ENCODE results near the gene ZBTB7C.

Gene ZBTB7C

DNA sequence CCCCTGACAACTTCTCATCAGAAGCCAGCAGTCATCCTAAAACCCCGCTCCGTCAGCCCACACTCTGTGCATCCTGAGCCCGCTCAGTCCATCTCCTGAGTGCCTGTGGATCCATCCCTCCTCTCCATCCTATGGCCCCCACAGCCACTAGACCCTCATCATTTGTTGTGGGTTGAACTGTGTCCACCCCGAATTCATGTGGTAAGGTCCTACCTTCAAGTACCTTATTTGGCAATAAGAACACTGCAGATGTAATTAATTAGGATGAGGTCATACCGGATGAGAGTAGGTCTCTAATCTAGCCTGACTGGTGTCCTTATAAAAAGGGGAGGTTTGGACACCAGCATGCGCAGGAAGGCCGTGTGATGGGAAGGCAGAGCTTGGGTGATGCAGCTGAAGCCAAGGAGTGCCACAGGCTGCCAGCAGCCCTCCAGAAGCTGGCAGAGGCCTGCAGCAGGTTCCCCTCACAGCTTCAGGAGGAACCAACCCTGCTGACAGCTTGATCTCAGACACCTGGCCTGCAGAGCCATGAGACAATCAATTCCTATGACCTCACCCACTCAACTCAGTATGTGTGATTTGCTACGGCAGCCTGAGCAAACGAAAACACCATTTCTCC, 192.4 kb downstream of the ZBTB7C start:
- DNase-seq (ENCODE audit: low read depth in 3 of 3): no peak

DNA sequence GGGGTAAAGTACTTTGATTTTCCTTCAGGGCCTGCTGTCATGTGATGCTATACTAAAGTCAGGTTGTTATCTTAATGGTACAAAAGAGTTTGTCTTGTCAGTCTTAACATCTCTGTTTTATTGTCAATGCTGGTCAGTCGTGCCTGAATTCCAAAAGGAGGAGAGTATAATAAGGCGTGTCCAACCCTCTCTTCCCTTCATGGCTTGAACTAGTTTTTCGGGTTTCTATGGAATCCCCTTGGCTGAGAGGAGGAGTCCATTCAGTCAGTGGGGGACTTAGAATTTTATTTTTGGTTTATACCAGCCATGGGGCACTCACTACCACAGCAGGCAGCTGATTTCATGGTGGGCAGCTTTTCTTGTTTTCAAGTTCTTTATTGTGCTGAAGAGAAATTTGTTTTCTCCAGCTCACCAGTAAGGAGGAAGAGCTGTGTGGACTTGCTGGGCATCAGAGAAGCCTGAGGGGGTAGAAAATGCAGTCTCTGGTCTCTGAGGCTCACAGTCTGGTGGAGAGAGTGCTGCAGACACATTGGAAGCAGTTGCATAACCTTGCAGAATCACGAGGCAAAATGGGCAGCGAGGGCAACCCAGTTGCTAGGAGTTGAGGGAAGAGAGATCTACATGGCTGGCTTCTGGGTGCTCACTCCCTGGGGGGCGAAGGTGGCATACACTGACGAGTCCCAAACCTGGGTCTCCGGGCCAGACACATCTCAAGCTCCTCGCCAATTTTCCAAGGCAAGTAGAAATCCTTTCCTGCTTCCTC, 193.1 kb downstream of the ZBTB7C start:
- DNase-seq (ENCODE audit: low read depth in 3 of 3): no peak

DNA sequence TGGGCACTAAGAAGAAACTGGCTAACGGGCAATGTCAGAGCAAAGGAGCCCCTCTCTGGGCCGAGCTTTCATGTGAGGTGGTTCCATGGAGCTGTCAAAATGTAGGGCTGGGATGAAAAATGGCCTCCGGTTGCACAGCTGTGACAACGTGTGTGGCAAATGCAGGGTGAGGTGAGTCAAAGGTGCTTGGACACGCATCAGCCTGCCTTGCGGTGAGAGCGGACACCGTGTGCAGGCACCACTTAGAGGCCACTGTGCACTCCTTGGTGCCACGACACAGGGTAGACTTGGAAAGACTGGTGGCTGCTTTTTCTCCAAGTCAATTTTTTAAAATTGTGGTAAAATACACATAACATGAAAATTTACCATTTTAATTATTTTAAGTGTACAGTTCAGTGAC, 195.4 kb downstream of the ZBTB7C start:
- DNase-seq (ENCODE audit: low read depth in 3 of 3): no peak

DNA sequence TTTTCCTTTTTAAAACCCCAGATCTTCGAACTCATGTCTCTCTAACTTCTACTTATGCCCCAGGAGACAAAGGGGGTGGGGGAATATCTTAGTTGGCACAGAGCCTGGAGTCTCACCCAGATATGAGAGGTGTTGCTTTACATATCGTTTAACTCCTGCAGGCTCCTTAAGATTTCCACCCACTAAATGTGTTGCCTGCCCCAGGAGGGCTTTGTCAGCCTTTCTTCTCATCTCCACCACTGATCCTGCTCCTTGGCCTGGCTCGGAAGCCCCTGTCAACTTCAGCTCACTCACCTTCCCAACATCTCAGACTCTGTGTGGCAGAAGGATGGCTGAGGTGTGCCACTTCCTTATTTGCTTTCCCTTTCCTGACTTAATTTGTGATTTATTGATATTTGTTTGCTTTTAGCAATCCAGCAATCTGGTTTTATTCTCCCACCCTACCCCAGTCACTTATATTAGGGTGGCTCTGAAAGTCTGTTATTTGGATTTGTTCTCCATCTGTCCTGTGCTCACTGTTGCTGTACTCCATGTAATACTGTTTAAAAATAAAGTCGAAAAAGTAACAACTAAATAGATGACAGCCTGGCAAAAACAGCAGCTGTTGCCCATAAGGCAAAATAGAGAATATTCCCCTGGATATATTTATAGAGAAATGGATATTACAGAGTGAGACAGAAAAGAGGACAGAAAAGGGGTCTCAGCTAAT, 200.6 kb downstream of the ZBTB7C start:
- no peak for DNase-seq (ENCODE audit: low read depth in 3 of 3)

DNA sequence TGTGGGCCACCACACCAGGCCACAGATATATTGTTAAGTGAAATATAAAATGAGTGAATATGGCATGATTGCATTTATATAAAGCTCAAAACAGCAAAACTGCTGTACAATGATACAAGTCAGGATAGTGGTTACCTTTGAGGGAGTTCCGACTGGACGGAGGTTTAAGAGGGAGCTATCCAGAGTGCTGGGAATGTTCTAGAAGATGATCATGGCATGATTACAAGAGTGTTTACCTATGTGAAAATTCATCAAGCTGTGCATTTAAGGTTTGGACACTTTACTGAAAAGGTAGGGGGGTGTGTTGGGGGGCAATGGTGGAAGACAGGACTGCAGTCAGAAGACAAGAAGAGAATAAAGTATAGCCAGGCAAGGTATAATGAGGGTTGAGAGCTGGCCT, 201.4 kb downstream of the ZBTB7C start:
- no peak for DNase-seq (ENCODE audit: low read depth in 3 of 3)

DNA sequence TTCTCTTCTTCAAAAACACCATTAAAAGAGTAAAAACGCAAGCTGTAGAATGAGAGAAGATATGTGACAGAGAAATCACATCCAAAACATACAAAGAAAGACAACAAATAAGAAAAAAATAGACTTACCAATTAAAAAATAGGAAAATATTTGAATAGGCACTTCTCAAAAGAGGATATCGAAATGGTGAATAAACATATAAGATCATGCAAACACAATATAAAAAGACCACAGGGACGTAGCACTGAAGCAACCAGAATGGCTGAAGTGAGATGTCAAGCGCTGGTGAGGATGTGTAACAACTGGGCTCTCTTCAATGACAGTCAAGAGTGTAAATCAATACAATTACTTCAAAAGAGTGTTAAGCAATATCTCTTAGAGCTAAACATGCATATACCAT, 202.3 kb downstream of the ZBTB7C start:
- no peak for DNase-seq (ENCODE audit: low read depth in 3 of 3)

DNA sequence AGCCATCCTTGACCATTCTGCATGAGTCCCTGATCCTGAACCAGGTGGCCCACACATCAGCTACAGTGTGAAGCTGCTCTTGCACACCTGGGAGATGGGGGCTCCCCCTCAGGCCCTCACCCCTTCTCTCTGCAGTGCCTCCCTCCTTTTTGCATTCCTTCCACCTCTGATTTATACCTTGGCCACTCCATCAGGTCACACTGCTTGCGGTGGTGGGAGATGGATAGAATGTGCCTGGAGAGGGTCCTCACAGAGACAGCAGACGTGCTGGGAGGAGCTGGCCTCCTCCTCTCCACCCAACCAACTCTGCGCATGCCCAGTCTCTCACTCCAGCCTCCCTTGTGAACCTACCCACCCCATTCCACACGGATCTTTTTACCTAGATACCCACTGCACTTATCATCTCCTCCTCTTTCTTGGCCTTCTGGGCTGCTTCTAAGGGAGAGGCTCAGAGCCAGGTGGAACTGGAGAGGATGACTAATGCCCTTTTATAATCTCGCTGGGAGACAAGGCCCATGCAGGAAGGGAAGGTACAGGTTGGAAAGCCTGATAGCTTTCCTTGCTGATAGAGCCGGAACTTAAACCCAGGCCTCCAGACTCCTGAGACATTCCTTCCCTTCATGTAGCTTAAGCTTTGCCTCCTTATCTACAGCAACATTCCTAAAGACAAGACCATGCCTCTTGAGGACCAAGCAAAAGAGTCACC, 205.1 kb downstream of the ZBTB7C start:
- no peak for DNase-seq (ENCODE audit: low read depth in 3 of 3)

DNA sequence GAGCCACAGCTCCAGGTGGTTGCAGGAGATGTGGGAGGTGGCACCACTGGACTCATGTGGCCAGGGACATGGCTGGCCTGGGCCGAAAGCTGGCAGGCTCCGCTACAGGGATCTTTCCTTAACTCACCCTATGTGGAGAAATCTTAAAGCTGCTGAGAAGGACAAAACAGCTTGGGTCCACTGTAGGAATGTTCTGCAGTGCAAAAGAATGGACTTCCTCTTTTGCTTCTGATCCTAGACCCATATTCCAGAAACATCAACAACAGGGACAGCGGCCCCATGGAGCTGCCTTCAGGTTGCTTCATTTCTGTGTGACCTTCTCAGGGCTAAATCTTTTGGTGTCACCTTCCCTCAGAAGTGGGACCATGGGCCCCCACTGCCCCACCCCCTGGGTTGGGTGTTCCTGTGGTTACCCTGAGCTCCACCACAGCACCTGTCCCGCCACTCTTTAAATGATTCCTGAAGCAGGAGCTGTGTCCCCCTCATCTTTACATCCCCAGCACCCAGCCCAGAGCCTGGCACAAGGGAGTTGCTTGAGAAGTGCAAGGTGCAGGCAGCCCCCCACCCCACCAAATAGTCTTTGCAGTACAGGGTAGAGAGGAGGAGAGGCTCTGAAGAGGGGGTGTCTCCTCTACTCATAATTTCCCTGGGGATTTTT, 205.8 kb downstream of the ZBTB7C start:
- DNase-seq (ENCODE audit: low read depth in 3 of 3): no peak

DNA sequence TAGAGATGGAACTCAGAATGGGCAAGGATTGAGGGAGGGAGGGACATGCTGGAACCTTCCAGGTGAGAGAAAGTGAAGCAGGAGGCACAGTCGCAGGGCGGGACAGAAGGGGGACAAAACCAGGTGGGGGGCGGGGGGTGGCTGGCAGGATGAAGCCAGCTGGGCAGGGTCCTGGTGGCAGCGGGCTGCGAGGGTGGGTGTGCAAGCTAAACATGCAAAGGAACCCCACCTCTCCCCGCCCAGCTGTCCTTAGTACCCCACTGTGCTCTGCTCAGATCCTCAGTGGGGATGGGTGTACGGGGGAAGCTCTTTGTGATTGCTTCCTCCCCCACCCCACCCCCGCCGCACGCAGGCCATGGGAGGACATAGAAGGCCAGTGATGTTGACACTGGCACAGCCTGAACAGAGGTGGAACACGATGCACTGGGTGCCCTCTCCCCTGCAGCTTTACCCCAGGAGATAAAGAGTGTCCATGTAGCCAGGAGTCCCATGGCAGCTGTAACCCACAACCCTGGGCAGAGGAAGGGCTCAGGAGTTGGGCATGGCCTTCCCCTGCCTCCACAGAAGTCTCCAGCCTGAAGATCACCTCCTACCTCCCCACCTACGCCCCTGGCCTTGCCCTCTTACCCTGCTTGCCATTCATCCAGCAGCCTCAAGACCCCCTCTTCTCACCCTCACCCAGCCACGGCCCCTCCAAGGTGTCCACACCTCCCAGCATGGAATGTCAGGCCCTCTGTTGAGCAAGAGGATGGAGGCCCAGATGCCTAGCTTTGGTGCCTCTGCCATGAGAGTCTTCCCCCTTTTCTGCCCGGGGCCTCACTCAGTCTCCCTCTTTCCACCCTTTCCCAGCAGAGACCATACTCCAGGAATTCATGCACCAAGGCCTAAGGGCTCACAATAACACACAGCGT, 206.6 kb downstream of the ZBTB7C start:
- DNase-seq (ENCODE audit: low read depth in 3 of 3): no peak

DNA sequence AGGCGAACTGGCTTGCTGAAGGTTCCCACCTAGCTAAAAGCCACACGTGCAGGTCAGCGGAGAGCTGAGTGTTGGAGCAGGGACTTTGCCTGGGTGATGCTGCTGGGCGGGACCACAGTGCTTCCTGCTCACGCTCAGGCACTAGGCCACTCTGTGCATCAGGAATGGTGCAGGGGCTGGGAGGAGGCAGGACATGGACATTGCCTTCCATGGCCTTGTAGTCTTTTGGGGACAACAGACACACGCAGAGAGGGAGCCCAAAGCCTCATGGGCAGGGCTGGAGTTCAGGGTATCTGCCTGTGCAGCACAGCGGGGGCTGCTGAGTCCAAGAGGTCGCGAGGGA, 207.2 kb downstream of the ZBTB7C start:
- DNase-seq (ENCODE audit: low read depth in 3 of 3): no peak

DNA sequence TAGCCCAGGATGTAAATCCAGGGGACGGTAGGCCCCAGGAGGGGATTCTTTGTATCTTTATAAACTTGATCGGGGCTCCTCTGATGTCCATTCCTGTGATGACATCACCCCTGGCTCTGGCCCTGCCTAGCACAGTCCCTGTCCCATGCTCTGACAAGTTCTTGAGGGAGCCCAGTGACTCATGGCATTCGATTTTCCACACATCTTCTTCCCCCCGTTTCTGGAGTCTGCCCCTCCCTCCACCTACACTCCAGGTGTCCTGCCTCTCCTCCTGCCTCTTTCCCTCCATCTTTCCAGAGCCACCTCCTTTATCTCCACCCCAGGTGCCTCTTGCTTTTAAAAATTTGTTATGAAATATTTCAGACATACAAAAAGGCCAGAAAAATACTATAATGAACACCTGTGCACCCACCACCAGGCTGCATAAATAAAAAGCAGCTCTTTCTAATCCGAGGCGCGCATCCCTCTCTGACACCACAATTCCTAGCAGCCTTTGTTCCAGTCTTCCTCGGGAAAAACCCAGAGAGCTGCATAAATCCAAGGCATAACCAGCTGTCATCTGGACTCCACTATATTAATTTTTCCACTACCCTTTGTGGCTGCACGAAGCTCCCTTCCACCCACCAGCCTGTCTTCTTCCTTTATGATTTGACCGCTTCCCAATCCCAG, 207.7 kb downstream of the ZBTB7C start:
- no peak for DNase-seq (ENCODE audit: low read depth in 3 of 3)

DNA sequence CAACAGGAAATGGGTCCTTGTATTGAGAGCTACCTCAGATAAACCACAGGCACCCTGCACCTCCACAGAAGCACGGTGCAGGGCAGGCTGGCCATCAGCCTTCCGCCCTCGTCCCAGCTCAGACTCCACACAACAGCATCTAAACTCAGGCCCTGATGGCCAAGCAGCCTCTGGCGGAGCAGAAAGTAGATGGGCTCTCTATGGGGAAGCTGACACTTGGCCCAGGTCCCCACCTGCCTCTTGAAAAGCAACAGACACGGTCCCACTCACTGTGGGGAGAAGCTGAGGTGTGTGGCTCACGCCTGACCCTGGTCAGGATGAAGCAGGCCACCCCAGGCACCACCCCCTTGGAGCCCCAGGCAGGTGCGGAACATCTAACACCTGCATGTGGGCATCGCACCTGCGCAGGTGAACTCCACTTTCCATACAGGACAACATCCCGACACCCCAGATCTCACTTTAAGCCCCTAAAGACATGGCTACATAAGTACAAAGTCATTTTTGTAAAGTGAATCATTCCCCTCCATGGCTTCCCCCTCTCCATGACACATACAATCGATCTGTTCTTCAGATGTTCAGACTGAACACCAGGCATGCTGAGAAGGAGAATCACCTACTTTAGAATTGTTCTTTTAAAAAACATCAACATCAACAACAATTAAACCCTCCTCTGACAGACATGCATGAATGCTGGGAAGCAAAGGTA, 208.4 kb downstream of the ZBTB7C start:
- DNase-seq (ENCODE audit: low read depth in 3 of 3): no peak

DNA sequence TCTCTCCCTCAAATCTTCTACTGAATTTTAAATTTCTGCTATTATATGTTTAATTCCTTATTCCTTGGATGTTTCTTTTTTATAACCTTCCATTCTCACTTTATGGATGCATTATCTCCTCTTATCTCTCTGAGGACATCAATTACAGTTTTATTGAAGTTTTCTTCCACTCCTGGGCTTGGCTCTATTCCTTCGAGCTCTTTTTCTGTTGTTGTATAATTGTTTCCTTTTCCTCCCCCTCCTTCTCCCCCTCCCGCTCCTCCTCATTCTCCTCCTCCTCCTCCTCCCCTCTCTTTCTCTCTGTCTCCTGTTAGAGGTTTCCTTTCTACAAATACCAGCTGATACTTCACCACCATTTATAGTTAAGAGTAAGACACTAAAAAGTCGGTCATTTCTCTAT, 209.8 kb downstream of the ZBTB7C start:
- DNase-seq (ENCODE audit: low read depth in 3 of 3): no peak

DNA sequence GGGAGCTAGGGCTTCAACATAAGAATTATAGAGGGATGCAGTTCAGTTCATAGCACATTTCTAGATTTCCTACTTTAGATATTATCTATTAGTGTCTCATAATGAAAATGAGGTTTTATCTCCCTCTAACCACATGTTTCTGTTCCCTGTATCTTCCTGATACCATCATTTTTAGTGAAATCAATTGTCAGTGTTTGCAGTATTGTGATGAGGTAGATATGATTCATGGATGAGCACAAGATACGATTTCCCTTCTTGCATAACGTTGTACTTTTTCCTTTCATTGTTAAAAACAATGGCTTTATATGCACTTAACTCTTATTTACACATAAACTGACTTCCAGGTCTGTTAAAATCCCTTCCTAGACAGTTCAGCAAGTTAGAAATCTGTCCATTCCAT, 211.4 kb downstream of the ZBTB7C start:
- no peak for DNase-seq (ENCODE audit: low read depth in 3 of 3)

DNA sequence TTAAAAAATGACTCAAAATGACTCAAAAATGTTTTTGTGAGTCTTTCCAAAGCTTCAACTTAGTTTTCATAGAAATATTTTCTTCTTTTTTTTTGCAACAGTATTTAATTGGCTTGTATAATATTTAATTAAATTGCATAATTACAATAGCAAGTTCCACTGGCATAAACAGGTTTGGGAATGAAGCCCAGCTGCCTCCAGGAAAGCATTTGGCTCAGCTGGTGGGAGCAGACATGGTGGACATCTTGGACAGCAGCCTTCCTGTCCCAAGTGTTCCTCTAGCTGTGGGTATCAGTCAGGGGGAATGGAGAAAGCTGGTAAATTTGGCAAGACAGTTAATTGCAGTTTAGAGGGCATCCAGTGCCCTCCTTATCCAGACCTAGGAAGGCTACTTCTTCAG, 213.4 kb downstream of the ZBTB7C start:
- DNase-seq (ENCODE audit: low read depth in 3 of 3): no peak

DNA sequence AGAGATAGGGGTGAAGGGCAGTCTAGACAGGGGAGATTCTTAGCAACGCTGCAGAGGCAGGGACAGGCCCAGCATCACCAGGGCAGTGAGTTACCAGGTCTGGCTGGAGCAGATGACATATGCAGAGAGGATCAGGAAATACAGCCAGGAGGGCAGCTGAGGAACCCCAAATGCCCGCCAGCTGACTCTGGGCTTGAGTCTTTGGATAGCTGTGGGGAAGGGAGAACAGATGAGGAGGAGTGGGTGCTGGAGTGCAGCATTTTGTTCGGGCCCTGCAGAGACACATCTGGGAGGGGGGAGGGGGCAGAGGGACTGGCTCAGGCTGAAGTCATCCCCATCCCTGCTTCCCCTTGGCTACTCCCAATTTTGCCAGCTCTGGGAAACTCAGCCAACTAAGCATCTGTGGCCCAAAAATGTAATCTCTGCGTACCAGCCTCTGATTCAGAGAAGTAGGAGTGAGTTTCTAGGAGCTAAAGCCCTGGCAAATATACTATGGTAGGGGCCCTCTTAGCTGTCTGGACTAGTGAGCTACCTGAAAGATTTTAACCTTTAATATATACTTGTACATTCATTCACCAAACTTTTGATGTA, 214.5 kb downstream of the ZBTB7C start:
- no peak for DNase-seq (ENCODE audit: low read depth in 3 of 3)

DNA sequence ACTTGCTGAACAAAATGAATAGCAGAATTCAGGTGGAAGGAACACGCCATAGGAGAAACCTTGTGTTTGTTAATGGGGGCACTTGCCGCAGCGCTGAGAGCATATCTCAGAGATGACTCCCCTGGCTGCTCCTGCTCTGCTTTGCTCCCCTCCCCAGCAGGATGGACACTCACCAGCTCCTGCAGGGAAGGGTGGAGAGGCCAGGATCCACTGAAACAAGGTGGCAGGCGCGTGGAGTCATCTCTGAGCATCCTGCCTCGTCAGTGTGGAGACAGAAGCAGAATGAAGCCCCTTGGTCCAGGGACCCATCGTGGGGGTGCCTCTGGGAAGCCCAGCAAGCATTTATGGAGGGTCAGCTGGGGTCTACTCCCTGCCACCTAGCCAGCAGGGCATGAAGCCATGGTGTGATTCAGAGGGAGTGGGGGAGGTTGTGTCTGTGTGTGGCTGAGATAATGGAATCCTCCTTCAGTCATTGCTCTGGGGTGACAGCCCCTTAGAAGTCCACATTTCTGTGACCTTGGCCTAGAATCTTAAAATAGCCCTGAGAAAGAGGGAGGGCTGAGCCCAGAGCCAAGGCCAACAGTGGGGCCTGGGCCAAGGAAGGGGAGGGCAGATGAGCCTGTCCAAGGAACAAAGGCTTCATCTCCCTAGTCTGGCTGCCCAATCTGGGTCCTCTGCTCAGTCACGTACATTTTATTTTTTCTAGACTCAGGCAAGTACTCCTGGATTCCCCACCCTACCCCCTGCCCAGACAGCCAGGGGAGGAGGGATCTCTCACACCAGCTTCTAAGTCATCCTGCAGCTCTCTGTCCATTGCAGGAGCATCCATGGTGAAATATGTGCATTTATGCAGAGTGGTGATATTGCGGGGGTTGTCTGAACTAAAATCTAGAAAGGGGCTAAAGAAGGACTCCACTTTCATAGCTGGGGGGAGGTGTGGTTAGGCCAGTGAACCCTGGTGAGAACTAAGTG, 215.4 kb downstream of the ZBTB7C start:
- no peak for DNase-seq (ENCODE audit: low read depth in 3 of 3)

DNA sequence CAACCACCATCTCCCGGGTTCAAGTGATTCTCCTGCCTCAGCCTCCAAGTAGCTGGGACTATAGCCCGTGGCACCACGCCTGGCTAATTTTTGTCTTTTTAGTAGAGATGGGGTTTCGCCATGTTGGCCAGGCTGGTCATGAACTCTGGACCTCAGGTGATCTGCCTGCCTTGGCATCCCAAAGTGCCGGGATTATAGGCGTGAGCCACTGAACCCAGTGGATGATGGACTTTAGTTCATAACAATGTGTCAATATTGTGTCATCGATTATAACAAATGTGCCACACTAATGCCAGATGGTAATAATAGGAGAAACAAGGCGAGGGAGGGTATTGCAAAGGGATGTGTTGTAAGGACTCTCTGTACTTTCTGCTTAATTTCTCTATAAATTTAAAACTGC, 216.6 kb downstream of the ZBTB7C start:
- no peak for DNase-seq (ENCODE audit: low read depth in 3 of 3)

All from stimulated activated CD4-positive, alpha-beta T cell treated with anti-CD3 and anti-CD28 coated beads, TNF-alpha, amount 100 ng/mL, for 24 hours (primary cell).